HFFc6 (cell line): ENCODE data around the gene MORN4. TPM values are rescaled to one million over a fixed set of nuclear protein-coding genes. Genes with fewer than 3 reads are reported as not detected.

ENCODE experiments used
- DNase-seq: peaks from one replicate; pipeline ENCODE4 v3.0.0-alpha.2; 2018
- H3K27ac Mint-ChIP-seq: 2 replicates; pipeline ENCODE4 v1.8.0; 2020; ENCODE audit warnings: mild to moderate bottlenecking, mixed read lengths
- H3K27me3 Mint-ChIP-seq: 2 replicates; pipeline ENCODE4 v1.8.0; 2021; ENCODE audit warnings: mild to moderate bottlenecking, moderate library complexity, mixed read lengths; ENCODE audit not compliant: insufficient read depth
- H3K36me3 Mint-ChIP-seq: 2 replicates; pipeline ENCODE4 v1.8.0; 2021; ENCODE audit warnings: low read depth, mixed read lengths
- H3K4me1 Mint-ChIP-seq: 2 replicates; pipeline ENCODE4 v1.8.0; 2020; ENCODE audit warnings: low read depth, mixed read lengths
- H3K4me3 Mint-ChIP-seq: 2 replicates; pipeline ENCODE4 v1.8.0; 2020; ENCODE audit warnings: mild to moderate bottlenecking, moderate library complexity, mixed read lengths
- H3K9me3 Mint-ChIP-seq: 2 replicates; pipeline ENCODE4 v1.8.0; 2020; ENCODE audit warnings: mild to moderate bottlenecking, mixed read lengths
- total RNA-seq, 6 experiments: library from RNA; stranded (reverse); fragmentation: NEBNext Ultra II Directional; extraction: Animal tissue kit (Norgen Biotek cat#: 25700); gene quantifications; 2 replicates in 1 of 6; 3 replicates in 5 of 6; pipeline ENCODE4 v1.2.3, GENCODE V29; 2021
- TF ChIP-seq, protein P1 (sequence below): fragments of 200-600 bp; sonication (generic); IDR thresholded peaks from 2 replicates; pipeline ENCODE4 v1.5.0; 2021; ENCODE audit warnings: antibody characterized with exemption, mild to moderate bottlenecking

The MORN4 gene
- total RNA-seq, 6 experiments from 2014 or later = 9.4 to 11.3 (median 10.1) TPM

- Mint-ChIP-seq H3K9me3 (no peaks in the 10 kb centered on the region), H3K27me3 (no peaks in the 10 kb centered on the region), H3K27ac (no peak overlapping the region), H3K4me1 (no peaks in the 10 kb centered on the region), H3K4me3 (no peak overlapping the region), H3K36me3 (no peaks in the 10 kb centered on the region)
- no peak for DNase-seq
- TF ChIP-seq, protein P1, sequence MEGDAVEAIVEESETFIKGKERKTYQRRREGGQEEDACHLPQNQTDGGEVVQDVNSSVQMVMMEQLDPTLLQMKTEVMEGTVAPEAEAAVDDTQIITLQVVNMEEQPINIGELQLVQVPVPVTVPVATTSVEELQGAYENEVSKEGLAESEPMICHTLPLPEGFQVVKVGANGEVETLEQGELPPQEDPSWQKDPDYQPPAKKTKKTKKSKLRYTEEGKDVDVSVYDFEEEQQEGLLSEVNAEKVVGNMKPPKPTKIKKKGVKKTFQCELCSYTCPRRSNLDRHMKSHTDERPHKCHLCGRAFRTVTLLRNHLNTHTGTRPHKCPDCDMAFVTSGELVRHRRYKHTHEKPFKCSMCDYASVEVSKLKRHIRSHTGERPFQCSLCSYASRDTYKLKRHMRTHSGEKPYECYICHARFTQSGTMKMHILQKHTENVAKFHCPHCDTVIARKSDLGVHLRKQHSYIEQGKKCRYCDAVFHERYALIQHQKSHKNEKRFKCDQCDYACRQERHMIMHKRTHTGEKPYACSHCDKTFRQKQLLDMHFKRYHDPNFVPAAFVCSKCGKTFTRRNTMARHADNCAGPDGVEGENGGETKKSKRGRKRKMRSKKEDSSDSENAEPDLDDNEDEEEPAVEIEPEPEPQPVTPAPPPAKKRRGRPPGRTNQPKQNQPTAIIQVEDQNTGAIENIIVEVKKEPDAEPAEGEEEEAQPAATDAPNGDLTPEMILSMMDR = no peak
These were observed 21.8 kb downstream of the MORN4 start for GRCh38 chr10:97611473-97611872.

DNA sequence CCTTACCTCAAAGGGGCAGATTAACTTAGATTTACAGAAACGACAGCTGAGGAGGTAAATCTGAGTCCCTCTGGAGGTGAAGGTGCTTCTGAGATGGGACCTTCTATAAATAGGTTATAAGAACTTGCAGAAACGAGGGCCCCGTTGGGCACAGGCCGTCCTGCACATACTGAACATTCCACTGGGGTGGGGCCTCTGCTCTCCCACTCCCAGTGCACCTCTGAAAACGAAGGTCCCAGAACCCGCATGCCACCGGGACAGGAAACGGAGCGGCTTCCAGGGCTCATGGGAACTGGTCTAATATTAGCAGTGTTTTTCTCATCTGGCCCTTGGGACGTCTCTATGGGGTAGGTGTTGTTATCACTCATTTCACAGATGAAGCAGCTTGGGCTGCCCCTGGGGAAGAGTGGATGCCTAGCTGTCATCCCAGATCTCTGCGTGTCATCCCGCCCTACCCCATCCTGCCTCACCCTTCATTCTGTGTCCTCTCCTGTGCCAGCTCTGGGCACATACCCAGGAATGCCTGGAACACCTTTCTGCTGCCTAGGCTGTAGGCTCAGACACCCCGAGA lies 24.2 kb downstream of the MORN4 start:
- Mint-ChIP-seq H3K9me3 (no peaks in the 10 kb centered on the region), H3K4me3 (no peak overlapping the region), H3K4me1 (no peaks in the 10 kb centered on the region), H3K27ac (no peak overlapping the region), H3K27me3 (peaks cover 3% of the 10 kb centered on the region; the same call in 1 of the 2 replicates), H3K36me3 (no peaks in the 10 kb centered on the region)
- TF ChIP-seq, protein P1 = no peak
- no peak for DNase-seq

DNA sequence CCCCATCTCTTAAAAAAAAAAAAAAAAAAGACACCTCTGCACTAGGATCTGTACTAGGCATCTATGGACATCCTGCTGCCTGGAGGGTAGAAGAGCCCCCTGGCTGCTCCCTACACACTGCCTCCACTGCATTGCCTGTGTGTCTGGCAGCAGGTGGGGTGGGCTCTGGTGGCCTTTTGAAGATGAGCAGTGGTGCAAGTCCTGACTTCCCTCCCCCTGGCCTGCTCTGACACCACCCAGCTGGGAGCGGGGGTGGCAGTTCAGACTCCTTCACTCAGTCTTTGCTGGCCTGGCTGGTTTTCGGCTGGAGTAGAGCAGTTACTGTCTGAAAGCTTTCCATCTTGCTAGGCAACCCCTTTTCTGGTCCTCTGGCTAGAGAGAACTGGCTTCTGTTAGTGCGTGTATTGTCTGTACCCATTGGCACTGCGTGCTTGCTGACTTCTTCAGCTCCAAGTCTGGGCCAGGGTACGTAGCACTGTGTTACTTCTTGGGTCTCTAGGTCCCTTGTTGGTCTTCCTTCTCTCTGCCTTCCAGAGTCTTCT lies 26.1 kb downstream of the MORN4 start:
- TF ChIP-seq, protein P1 = no peak
- H3K27me3 Mint-ChIP-seq = peaks cover 3% of the 10 kb centered on the region; the same call in 1 of the 2 replicates
- H3K9me3 Mint-ChIP-seq = no peaks in the 10 kb centered on the region
- no peaks in the 10 kb centered on the region for H3K36me3 Mint-ChIP-seq
- DNase-seq = no peak
- no peaks in the 10 kb centered on the region for H3K4me1 Mint-ChIP-seq
- H3K4me3 Mint-ChIP-seq = no peak overlapping the region
- no peak overlapping the region for H3K27ac Mint-ChIP-seq

DNA sequence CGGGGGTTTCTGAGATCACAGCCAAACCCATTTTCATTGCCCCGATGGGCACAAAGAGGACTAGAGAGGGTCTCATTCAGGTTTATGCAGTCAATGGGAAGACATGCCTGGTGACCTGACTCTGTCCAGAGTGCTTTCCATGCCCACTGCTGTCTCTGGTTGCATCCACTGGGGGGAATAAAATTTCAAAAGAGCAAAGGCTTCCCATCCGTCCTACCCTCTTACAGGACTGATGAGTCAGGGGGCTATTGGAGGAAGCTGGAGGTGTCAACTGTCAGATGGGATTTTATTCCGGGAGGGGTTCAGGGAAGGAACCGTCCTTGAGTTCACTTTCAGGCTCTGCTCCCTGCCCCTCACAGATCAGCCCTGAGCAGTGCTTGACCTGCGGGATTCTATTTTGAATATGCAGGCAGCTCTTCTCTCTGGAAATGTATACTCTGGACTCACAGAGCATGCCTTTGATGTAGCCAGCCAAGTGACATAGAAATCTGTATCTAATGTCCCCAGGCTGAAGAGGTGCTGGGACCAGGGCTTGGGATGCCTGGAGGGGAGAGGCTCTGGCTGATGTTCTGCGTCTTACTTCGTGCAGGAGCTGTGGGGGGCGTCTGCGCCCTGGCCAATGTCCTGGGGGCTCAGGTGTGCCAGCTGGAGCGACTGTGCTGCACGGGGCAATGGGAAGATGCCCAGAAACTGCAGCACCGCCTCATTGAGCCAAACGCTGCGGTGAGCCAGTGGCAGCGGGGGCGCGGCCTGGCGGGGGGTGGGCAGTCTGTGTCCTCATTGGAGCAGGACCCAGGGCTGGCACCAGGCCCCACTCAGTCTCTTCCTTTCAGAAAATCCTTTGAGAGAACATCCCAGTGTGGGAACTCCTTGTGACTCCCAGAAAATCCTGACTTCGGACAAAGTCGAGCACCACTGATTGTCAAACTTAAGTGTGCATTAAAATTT lies 31.8 kb downstream of the MORN4 start:
- H3K4me3 Mint-ChIP-seq = no peak overlapping the region
- no peaks in the 10 kb centered on the region for H3K9me3 Mint-ChIP-seq
- no peaks in the 10 kb centered on the region for H3K36me3 Mint-ChIP-seq
- peaks cover 6% of the 10 kb centered on the region for H3K27me3 Mint-ChIP-seq
- DNase-seq = no peak
- TF ChIP-seq, protein P1 = no peak
- peaks cover 17% of the 10 kb centered on the region for H3K4me1 Mint-ChIP-seq
- H3K27ac Mint-ChIP-seq = no peak overlapping the region

GRCh38 chr10:97600616-97601015 lies 32.7 kb downstream of the MORN4 start:
- Mint-ChIP-seq H3K27ac (no peak overlapping the region), H3K4me1 (peaks cover 27% of the 10 kb centered on the region), H3K27me3 (peaks cover 6% of the 10 kb centered on the region), H3K36me3 (no peaks in the 10 kb centered on the region), H3K9me3 (no peaks in the 10 kb centered on the region), H3K4me3 (no peak overlapping the region)
- TF ChIP-seq, protein P1 = no peak
- no peak for DNase-seq
